ENCODE data around the gene NINL. TPM values are rescaled to one million over a fixed set of nuclear protein-coding genes. Genes with fewer than 3 reads are reported as not detected.

Gene NINL
- 11.6 to 17.2 TPM (median 15.1 TPM) in 5 replicates for total RNA-seq (2022; extraction: Qiagen RNA extraction)

GRCh38 chr20:25584905-25585704, at the start of gene NINL:
TSS of gene NINL (minus strand) at chr20:25585531. CDS start at chr20:25526587, 58,944 bp downstream.

GRCh38 chr20:25623736-25624499, 38.6 kb upstream of the NINL start, which contains the start of gene NANP:
TSS of gene NANP (minus strand) at chr20:25624014. CDS start at chr20:25623948, 66 bp downstream.

GRCh38 chr20:25407311-25408169, 177.8 kb downstream of the NINL start, which contains the start of gene GINS1:
TSS of gene GINS1 (plus strand) at chr20:25407673. CDS start at chr20:25407821, 148 bp downstream.

Other genes starting within 250 kb of the NINL start
- 102 to 149 TPM (median 137 TPM) in 5 replicates for gene ABHD12, start 194.7 kb downstream of the NINL start, total RNA-seq (2022; extraction: Qiagen RNA extraction)
- gene GINS1, start 177.9 kb downstream of the NINL start, total RNA-seq (2022; extraction: Qiagen RNA extraction) = 32.2 to 34.6 TPM (median 33.2 TPM) in 5 replicates
- gene NANP, start 38.5 kb upstream of the NINL start, total RNA-seq (2022; extraction: Qiagen RNA extraction) = 6.5 to 8.8 TPM (median 8.0 TPM) in 5 replicates
- 16.9 to 22.5 TPM (median 19.4 TPM) in 5 replicates for gene ZNF337, start 111.3 kb upstream of the NINL start, total RNA-seq (2022; extraction: Qiagen RNA extraction)

Data from A549 treated with Mapracorat at 1 μM for 4 hours (cell line).